GM23338 (cell line): Measurements from ENCODE around the gene CDK5RAP2. TPM values are rescaled to one million over a fixed set of nuclear protein-coding genes. Genes with fewer than 3 reads are reported as not detected.

Experiments used
- ATAC-seq: fragments of 200-7000 bp; cut with Tn5 transposase; 3 replicates; pipeline ENCODE4 v1.9.1; 2020
- DNase-seq: peaks from one replicate; pipeline ENCODE4 v3.0.0-alpha.2; 2015; ENCODE audit warnings: low spot score
- H2AFZ ChIP-seq: fragments of 200-600 bp; sonication (generic); 2 replicates; pipeline ENCODE4 v1.8.0; 2016; ENCODE audit warnings: antibody characterized with exemption, mild to moderate bottlenecking, moderate library complexity
- H3F3A ChIP-seq: fragments of 200-600 bp; sonication (generic); replicated peaks from 2 replicates; pipeline ENCODE4 v1.8.0; 2017; ENCODE audit warnings: antibody characterized with exemption, mixed run types, low read depth
- H3K27ac ChIP-seq: fragments of 200-600 bp; sonication (generic); 2 replicates; pipeline ENCODE4 v1.6.1; 2016; ENCODE audit warnings: low read depth
- H3K27me3 ChIP-seq: fragments of 200-600 bp; sonication (generic); 2 replicates; pipeline ENCODE4 v1.8.0; 2016; ENCODE audit warnings: mild to moderate bottlenecking, mixed run types, moderate library complexity; ENCODE audit not compliant: insufficient read depth
- H3K36me3 ChIP-seq: fragments of 200-600 bp; sonication (generic); 2 replicates; pipeline ENCODE4 v1.8.0; 2016; ENCODE audit warnings: mild to moderate bottlenecking; ENCODE audit not compliant: insufficient read depth
- H3K4me1 ChIP-seq: fragments of 200-600 bp; sonication (generic); 2 replicates; pipeline ENCODE4 v1.8.0; 2016; ENCODE audit warnings: mild to moderate bottlenecking, moderate library complexity; ENCODE audit not compliant: insufficient read depth
- H3K4me2 ChIP-seq: fragments of 200-600 bp; sonication (generic); 2 replicates; pipeline ENCODE4 v1.7.1; 2017; ENCODE audit warnings: mixed run types
- H3K4me3 ChIP-seq: fragments of 200-600 bp; sonication (generic); 2 replicates; pipeline ENCODE4 v1.6.1; 2016; ENCODE audit warnings: mixed run types
- H3K79me2 ChIP-seq: fragments of 200-600 bp; sonication (generic); replicated peaks from 2 replicates; pipeline ENCODE4 v1.8.0; 2017; ENCODE audit warnings: mild to moderate bottlenecking; ENCODE audit not compliant: insufficient read depth
- H3K9me2 ChIP-seq: fragments of 200-600 bp; sonication (generic); 2 replicates; pipeline ENCODE4 v1.8.0; 2017; ENCODE audit not compliant: insufficient read depth
- H4K20me1 ChIP-seq: fragments of 200-600 bp; sonication (generic); replicated peaks from 2 replicates; pipeline ENCODE4 v1.8.0; 2017; ENCODE audit warnings: mild to moderate bottlenecking; ENCODE audit not compliant: insufficient read depth
- H3K27ac Mint-ChIP-seq: 2 replicates; pipeline ENCODE4 v1.8.0; 2020; ENCODE audit warnings: inconsistent platforms, mild to moderate bottlenecking, moderate library complexity, mixed read lengths
- H3K27me3 Mint-ChIP-seq: 3 replicates; pipeline ENCODE4 v1.8.0; 2022; ENCODE audit warnings: low read depth, mild to moderate bottlenecking, moderate library complexity, mixed read lengths, inconsistent platforms; ENCODE audit not compliant: insufficient read depth, poor library complexity
- H3K36me3 Mint-ChIP-seq: 3 replicates; pipeline ENCODE4 v1.8.0; 2021; ENCODE audit warnings: low read depth, mild to moderate bottlenecking, inconsistent platforms, moderate library complexity, mixed read lengths
- H3K4me1 Mint-ChIP-seq: 3 replicates; pipeline ENCODE4 v1.8.0; 2020; ENCODE audit warnings: mild to moderate bottlenecking, inconsistent platforms, mixed read lengths
- H3K4me3 Mint-ChIP-seq: 3 replicates; pipeline ENCODE4 v1.8.0; 2021; ENCODE audit warnings: moderate library complexity, mild to moderate bottlenecking, inconsistent platforms, mixed read lengths
- H3K9me3 Mint-ChIP-seq: 3 replicates; pipeline ENCODE4 v1.8.0; 2020; ENCODE audit warnings: moderate library complexity, mild to moderate bottlenecking, inconsistent platforms, mixed read lengths
- CREB1 ChIP-seq: fragments of 250-450 bp; sonication (Bioruptor Pico); IDR thresholded peaks from 2 replicates; pipeline ENCODE4 v1.5.0; 2020; ENCODE audit warnings: low read depth, mild to moderate bottlenecking, moderate library complexity
- EZH2 ChIP-seq: fragments of 200-600 bp; sonication (generic); IDR thresholded peaks from one replicate; pipeline ENCODE4 v1.8.0; 2017; ENCODE audit warnings: antibody characterized with exemption, mild to moderate bottlenecking, low read depth; ENCODE audit not compliant: unreplicated experiment
- EZH2phosphoT487 ChIP-seq: fragments of 200-600 bp; sonication (generic); IDR thresholded peaks from one replicate; pipeline ENCODE4 v1.8.1; 2018; ENCODE audit warnings: antibody characterized with exemption; ENCODE audit not compliant: unreplicated experiment
- JUNB ChIP-seq: IDR thresholded peaks from one replicate; pipeline ENCODE4 v1.6.1; 2016; ENCODE audit warnings: antibody characterized with exemption; ENCODE audit not compliant: unreplicated experiment
- NANOG ChIP-seq: IDR thresholded peaks from 2 replicates; pipeline ENCODE4 v1.6.1; 2016; ENCODE audit warnings: antibody characterized with exemption, borderline replicate concordance
- POLR2AphosphoS5 ChIP-seq: IDR thresholded peaks from 2 replicates; pipeline ENCODE4 v1.6.1; 2016; ENCODE audit warnings: antibody characterized with exemption, low read depth
- REST ChIP-seq: IDR thresholded peaks from one replicate; pipeline ENCODE4 v1.6.1; 2018; ENCODE audit warnings: antibody characterized with exemption; ENCODE audit not compliant: unreplicated experiment
- STAT1 ChIP-seq: IDR thresholded peaks from one replicate; pipeline ENCODE4 v1.6.1; 2016; ENCODE audit warnings: antibody characterized with exemption; ENCODE audit not compliant: unreplicated experiment
- ZNF114 ChIP-seq: fragments of 250-450 bp; sonication (Bioruptor Pico); IDR thresholded peaks from 2 replicates; pipeline ENCODE4 v1.5.0; 2020; ENCODE audit warnings: mild to moderate bottlenecking, moderate library complexity
- ZNF331 ChIP-seq: fragments of 250-450 bp; sonication (Bioruptor Pico); IDR thresholded peaks from 2 replicates; pipeline ENCODE4 v1.5.0; 2020; ENCODE audit warnings: low read depth, mild to moderate bottlenecking, moderate library complexity
- polyA plus RNA-seq: library from polyadenylated mRNA; unstranded; fragments of >200 nt; fragmentation: Nextera tagmentation; extraction: Ambion mirVana; gene quantifications from 2 replicates; pipeline ENCODE4 v1.2.1, GENCODE V29; 2016
- total RNA-seq: library from RNA; depleted of rRNA; stranded (reverse); fragments of >200 nt; shearing (Covaris generic); gene quantifications from 2 replicates; pipeline ENCODE4 v1.2.3, GENCODE V29; 2014
- TF ChIP-seq, protein P1 (sequence below): fragments of 250-450 bp; sonication (Bioruptor Pico); IDR thresholded peaks from 2 replicates; pipeline ENCODE4 v1.5.0; 2020; ENCODE audit warnings: mild to moderate bottlenecking, moderate library complexity
- TF ChIP-seq, protein P2 (sequence below): IDR thresholded peaks from 2 replicates; pipeline ENCODE4 v1.6.1; 2016; ENCODE audit warnings: antibody characterized with exemption
- TF ChIP-seq, protein P3 (sequence below), 2 experiments: fragments of 200-600 bp in 1 of 2; sonication (generic) in 1 of 2; conservative IDR thresholded peaks; 2 replicates each; pipeline versions ENCODE4 v1.5.1 to v1.6.1; 2016 to 2017; ENCODE audit warnings: antibody characterized with exemption in 2 of 2, low read depth in 2 of 2, mild to moderate bottlenecking in 2 of 2, moderate library complexity in 1 of 2

The CDK5RAP2 gene
- total and polyA plus RNA-seq, 2 experiments from 2014 or later: 50.7 to 65.7 TPM

GRCh38 chr9:120480707-120481106 lies 99.3 kb downstream of the CDK5RAP2 start:
- Histone ChIP-seq H3K79me2 (no peaks in the 10 kb centered on the region; the same call in 1 of the 2 replicates), H3F3A (no peaks in the 10 kb centered on the region; the same call in 1 of the 2 replicates), H3K27me3 (no peaks in the 10 kb centered on the region), H4K20me1 (no peaks in the 10 kb centered on the region), H3K36me3 (peaks cover 5% of the 10 kb centered on the region; the same call in 1 of the 2 replicates), H2AFZ (no peak overlapping the region), H3K4me3 (no peak overlapping the region), H3K4me1 (peaks cover 11% of the 10 kb centered on the region; the same call in 1 of the 2 replicates), H3K9me2 (no peaks in the 10 kb centered on the region), H3K4me2 (no peak overlapping the region), H3K27ac (no peak overlapping the region)
- DNase-seq (no peak), ATAC-seq (no peak)
- TF ChIP-seq POLR2AphosphoS5 (no peak), STAT1 (no peak), EZH2phosphoT487 (no peak), JUNB (no peak), NANOG (no peak), ZNF331 (no peak), REST (no peak), CREB1 (CRISPR knock-in tag) (no peak), ZNF114 (CRISPR knock-in tag) (no peak), EZH2 (no peak)
- TF ChIP-seq, protein P1, sequence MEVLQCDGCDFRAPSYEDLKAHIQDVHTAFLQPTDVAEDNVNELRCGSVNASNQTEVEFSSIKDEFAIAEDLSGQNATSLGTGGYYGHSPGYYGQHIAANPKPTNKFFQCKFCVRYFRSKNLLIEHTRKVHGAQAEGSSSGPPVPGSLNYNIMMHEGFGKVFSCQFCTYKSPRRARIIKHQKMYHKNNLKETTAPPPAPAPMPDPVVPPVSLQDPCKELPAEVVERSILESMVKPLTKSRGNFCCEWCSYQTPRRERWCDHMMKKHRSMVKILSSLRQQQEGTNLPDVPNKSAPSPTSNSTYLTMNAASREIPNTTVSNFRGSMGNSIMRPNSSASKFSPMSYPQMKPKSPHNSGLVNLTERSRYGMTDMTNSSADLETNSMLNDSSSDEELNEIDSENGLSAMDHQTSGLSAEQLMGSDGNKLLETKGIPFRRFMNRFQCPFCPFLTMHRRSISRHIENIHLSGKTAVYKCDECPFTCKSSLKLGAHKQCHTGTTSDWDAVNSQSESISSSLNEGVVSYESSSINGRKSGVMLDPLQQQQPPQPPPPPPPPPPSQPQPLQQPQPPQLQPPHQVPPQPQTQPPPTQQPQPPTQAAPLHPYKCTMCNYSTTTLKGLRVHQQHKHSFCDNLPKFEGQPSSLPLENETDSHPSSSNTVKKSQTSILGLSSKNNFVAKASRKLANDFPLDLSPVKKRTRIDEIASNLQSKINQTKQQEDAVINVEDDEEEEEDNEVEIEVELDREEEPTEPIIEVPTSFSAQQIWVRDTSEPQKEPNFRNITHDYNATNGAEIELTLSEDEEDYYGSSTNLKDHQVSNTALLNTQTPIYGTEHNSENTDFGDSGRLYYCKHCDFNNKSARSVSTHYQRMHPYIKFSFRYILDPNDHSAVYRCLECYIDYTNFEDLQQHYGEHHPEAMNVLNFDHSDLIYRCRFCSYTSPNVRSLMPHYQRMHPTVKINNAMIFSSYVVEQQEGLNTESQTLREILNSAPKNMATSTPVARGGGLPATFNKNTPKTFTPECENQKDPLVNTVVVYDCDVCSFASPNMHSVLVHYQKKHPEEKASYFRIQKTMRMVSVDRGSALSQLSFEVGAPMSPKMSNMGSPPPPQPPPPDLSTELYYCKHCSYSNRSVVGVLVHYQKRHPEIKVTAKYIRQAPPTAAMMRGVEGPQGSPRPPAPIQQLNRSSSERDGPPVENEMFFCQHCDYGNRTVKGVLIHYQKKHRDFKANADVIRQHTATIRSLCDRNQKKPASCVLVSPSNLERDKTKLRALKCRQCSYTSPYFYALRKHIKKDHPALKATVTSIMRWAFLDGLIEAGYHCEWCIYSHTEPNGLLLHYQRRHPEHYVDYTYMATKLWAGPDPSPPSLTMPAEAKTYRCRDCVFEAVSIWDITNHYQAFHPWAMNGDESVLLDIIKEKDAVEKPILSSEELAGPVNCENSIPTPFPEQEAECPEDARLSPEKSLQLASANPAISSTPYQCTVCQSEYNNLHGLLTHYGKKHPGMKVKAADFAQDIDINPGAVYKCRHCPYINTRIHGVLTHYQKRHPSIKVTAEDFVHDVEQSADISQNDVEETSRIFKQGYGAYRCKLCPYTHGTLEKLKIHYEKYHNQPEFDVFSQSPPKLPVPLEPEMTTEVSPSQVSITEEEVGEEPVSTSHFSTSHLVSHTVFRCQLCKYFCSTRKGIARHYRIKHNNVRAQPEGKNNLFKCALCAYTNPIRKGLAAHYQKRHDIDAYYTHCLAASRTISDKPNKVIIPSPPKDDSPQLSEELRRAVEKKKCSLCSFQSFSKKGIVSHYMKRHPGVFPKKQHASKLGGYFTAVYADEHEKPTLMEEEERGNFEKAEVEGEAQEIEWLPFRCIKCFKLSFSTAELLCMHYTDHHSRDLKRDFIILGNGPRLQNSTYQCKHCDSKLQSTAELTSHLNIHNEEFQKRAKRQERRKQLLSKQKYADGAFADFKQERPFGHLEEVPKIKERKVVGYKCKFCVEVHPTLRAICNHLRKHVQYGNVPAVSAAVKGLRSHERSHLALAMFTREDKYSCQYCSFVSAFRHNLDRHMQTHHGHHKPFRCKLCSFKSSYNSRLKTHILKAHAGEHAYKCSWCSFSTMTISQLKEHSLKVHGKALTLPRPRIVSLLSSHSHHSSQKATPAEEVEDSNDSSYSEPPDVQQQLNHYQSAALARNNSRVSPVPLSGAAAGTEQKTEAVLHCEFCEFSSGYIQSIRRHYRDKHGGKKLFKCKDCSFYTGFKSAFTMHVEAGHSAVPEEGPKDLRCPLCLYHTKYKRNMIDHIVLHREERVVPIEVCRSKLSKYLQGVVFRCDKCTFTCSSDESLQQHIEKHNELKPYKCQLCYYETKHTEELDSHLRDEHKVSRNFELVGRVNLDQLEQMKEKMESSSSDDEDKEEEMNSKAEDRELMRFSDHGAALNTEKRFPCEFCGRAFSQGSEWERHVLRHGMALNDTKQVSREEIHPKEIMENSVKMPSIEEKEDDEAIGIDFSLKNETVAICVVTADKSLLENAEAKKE (CRISPR knock-in tag): no peak
- TF ChIP-seq, protein P2, sequence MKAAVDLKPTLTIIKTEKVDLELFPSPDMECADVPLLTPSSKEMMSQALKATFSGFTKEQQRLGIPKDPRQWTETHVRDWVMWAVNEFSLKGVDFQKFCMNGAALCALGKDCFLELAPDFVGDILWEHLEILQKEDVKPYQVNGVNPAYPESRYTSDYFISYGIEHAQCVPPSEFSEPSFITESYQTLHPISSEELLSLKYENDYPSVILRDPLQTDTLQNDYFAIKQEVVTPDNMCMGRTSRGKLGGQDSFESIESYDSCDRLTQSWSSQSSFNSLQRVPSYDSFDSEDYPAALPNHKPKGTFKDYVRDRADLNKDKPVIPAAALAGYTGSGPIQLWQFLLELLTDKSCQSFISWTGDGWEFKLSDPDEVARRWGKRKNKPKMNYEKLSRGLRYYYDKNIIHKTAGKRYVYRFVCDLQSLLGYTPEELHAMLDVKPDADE: no peak
- TF ChIP-seq, protein P3, sequence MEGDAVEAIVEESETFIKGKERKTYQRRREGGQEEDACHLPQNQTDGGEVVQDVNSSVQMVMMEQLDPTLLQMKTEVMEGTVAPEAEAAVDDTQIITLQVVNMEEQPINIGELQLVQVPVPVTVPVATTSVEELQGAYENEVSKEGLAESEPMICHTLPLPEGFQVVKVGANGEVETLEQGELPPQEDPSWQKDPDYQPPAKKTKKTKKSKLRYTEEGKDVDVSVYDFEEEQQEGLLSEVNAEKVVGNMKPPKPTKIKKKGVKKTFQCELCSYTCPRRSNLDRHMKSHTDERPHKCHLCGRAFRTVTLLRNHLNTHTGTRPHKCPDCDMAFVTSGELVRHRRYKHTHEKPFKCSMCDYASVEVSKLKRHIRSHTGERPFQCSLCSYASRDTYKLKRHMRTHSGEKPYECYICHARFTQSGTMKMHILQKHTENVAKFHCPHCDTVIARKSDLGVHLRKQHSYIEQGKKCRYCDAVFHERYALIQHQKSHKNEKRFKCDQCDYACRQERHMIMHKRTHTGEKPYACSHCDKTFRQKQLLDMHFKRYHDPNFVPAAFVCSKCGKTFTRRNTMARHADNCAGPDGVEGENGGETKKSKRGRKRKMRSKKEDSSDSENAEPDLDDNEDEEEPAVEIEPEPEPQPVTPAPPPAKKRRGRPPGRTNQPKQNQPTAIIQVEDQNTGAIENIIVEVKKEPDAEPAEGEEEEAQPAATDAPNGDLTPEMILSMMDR (conservative IDR thresholded peaks at IDR 0.05; ENCODE audit: low read depth in 2 of 2): no peak
- peaks cover 20% of the 10 kb centered on the region for H3K36me3 Mint-ChIP-seq
- H3K9me3 Mint-ChIP-seq: no peaks in the 10 kb centered on the region
- H3K4me3 Mint-ChIP-seq: no peak overlapping the region
- peaks cover 24% of the 10 kb centered on the region for H3K4me1 Mint-ChIP-seq
- H3K27ac Mint-ChIP-seq: no peak overlapping the region
- peaks cover 7% of the 10 kb centered on the region for H3K27me3 Mint-ChIP-seq
